Measurements from ENCODE around the gene VAMP5. TPM values are rescaled to one million over a fixed set of nuclear protein-coding genes. Genes with fewer than 3 reads are reported as not detected.

The VAMP5 gene
- total RNA-seq, 1 donor from 2014 or later: not detected

DNA sequence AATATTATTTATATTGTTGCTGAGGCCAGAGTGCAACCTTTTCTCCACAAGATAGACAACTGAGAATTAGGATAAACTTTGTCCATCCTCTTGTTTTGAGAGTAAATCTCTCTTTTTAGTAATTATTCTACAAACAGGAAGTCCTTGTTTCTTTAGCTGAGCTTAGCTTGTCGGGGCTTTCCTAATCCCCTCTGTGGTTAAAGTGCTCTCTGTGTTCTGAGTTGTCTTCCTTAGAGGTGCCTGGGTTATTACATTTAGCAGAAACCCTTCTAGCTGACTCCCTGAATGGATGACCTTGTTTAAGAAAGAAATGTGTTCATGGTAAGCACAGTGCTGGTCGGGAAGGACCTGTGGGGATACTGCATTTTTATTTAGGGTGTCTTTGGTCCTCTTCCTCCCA lies 44.4 kb downstream of the VAMP5 start:
- no peak overlapping the region for H3K27ac ChIP-seq
- no peaks in the 10 kb centered on the region for H3K4me1 ChIP-seq
- H3K27ac Mint-ChIP-seq: no peak overlapping the region
- no peaks in the 10 kb centered on the region for H3K9me3 ChIP-seq (ENCODE audit: low read depth)
- no peak overlapping the region for H3K4me3 Mint-ChIP-seq
- H2AFZ ChIP-seq (replicated peaks): no peak overlapping the region
- no peak overlapping the region for H3K4me3 ChIP-seq
- H3K9ac ChIP-seq: no peak overlapping the region
- no peak for TF ChIP-seq EZH2phosphoT487 (IDR thresholded peaks at IDR 0.05)
- TF ChIP-seq EZH2 (IDR thresholded peaks at IDR 0.05): no peak
- TF ChIP-seq CTCF (IDR thresholded peaks at IDR 0.05): no peak
- H3K27me3 ChIP-seq: no peaks in the 10 kb centered on the region
- H3K9me3 Mint-ChIP-seq: no peaks in the 10 kb centered on the region
- peaks cover 36% of the 10 kb centered on the region for H3K36me3 Mint-ChIP-seq
- no peak overlapping the region for H3K4me2 ChIP-seq
- no peaks in the 10 kb centered on the region for H4K20me1 ChIP-seq (ENCODE audit: low read depth)
- H3F3A ChIP-seq (ENCODE audit: low read depth): no peaks in the 10 kb centered on the region
- peaks cover 11% of the 10 kb centered on the region for H3K36me3 ChIP-seq
- H3K4me1 Mint-ChIP-seq: no peaks in the 10 kb centered on the region
- H3K79me2 ChIP-seq (ENCODE audit: low read depth): no peaks in the 10 kb centered on the region
- DNase-seq (ENCODE audit: low spot score): no peak
- H3K27me3 Mint-ChIP-seq (ENCODE audit: insufficient read depth, low read depth): no peaks in the 10 kb centered on the region

DNA sequence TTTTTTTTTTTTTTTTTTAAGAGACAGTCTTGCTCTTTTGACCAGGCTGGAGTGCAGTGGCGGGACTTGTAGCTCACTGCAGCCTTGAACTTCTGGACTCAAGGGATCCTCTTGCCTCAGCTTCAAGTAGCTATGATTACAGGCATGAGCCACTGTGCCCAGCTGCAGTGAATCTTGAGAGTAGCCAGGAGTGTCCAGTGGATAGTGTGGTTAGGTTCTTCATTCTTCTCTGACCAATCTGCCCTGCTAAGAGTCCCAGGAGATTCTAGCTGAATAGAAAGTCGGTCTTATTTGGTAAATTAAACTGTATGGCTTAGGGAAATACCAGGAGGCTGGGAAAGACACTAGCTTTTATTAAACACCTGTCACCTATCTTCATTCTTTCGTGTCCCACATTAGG lies 47.1 kb downstream of the VAMP5 start:
- H3F3A ChIP-seq (ENCODE audit: low read depth): peaks cover 9% of the 10 kb centered on the region
- TF ChIP-seq EZH2phosphoT487 (IDR thresholded peaks at IDR 0.05) (no peak), EZH2 (IDR thresholded peaks at IDR 0.05) (no peak), CTCF (IDR thresholded peaks at IDR 0.05) (no peak)
- H3K4me3 ChIP-seq: no peak overlapping the region
- no peak overlapping the region for H3K4me3 Mint-ChIP-seq
- H3K36me3 Mint-ChIP-seq: peaks cover 37% of the 10 kb centered on the region
- H3K36me3 ChIP-seq: peaks cover 6% of the 10 kb centered on the region
- no peaks in the 10 kb centered on the region for H3K27me3 Mint-ChIP-seq (ENCODE audit: insufficient read depth, low read depth)
- H3K27ac Mint-ChIP-seq: no peak overlapping the region
- no peaks in the 10 kb centered on the region for H3K27me3 ChIP-seq
- no peak overlapping the region for H3K9ac ChIP-seq
- no peaks in the 10 kb centered on the region for H4K20me1 ChIP-seq (ENCODE audit: low read depth)
- H3K27ac ChIP-seq: no peak overlapping the region
- H3K4me1 ChIP-seq: no peaks in the 10 kb centered on the region
- H3K9me3 ChIP-seq (ENCODE audit: low read depth): no peaks in the 10 kb centered on the region
- no peak for DNase-seq (ENCODE audit: low spot score)
- no peaks in the 10 kb centered on the region for H3K4me1 Mint-ChIP-seq
- no peak overlapping the region for H2AFZ ChIP-seq (replicated peaks)
- H3K4me2 ChIP-seq: no peak overlapping the region
- no peaks in the 10 kb centered on the region for H3K9me3 Mint-ChIP-seq
- H3K79me2 ChIP-seq (ENCODE audit: low read depth): no peaks in the 10 kb centered on the region

GRCh38 chr2:85635011-85635410 lies 50.8 kb downstream of the VAMP5 start:
- peaks cover 19% of the 10 kb centered on the region for H4K20me1 ChIP-seq (ENCODE audit: low read depth)
- Mint-ChIP-seq H3K4me1 (no peaks in the 10 kb centered on the region), H3K4me3 (no peak overlapping the region), H3K9me3 (no peaks in the 10 kb centered on the region), H3K27me3 (ENCODE audit: insufficient read depth, low read depth) (no peaks in the 10 kb centered on the region), H3K27ac (no peak overlapping the region), H3K36me3 (peaks cover 48% of the 10 kb centered on the region)
- DNase-seq (ENCODE audit: low spot score): no peak
- H3K9ac ChIP-seq: no peak overlapping the region
- H3K9me3 ChIP-seq (ENCODE audit: low read depth): no peaks in the 10 kb centered on the region
- no peaks in the 10 kb centered on the region for H3K79me2 ChIP-seq (ENCODE audit: low read depth)
- no peak overlapping the region for H3K27ac ChIP-seq
- H3K4me1 ChIP-seq: no peaks in the 10 kb centered on the region
- H3K27me3 ChIP-seq: no peaks in the 10 kb centered on the region
- TF ChIP-seq CTCF (IDR thresholded peaks at IDR 0.05): no peak
- TF ChIP-seq EZH2phosphoT487 (IDR thresholded peaks at IDR 0.05): no peak
- no peak for TF ChIP-seq EZH2 (IDR thresholded peaks at IDR 0.05)
- no peak overlapping the region for H3K4me3 ChIP-seq
- no peak overlapping the region for H2AFZ ChIP-seq (replicated peaks)
- no peak overlapping the region for H3K4me2 ChIP-seq
- H3F3A ChIP-seq (ENCODE audit: low read depth): peaks cover 24% of the 10 kb centered on the region
- H3K36me3 ChIP-seq: peaks cover 16% of the 10 kb centered on the region
